ENCODE results near the gene KRT75.
"Not testable (repeated sequence)": the region's sequence is repeated elsewhere in the genome, so short reads cannot be mapped to it uniquely, and the experiment has no call there.

KRT75 gene

DNA sequence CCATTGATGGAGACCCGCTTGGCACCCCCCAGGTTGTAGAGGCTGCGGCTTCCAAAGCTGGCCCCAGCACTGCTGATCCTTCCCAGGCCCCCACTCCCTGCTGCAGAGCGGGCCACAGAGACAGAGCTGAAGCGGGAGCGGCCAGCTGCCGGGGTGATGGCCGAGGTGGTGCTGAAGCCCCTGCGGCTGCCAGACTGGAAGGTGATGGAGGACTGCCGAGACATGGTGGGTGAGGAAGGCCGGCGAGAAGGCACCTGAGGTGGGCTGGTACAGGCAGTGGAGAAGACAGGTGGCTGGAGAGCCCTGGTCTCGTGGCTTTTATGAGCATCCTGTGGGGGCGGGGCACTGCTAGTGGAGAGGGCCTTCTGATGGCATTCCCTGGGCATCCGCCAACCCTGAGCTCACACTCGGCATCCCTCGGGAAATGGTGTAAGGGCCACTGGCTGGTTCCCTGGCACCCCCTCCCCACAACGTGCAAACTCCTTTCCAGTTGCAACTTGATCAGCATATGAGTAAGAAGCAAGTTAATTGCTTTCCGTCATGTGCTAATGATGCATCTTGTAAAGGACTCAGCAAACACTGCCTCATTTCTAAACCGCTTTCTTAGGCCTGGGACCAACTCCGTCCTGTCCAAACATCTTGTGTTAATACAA lies at the start of gene KRT75:
Gene KRT75, minus strand, starts transcription at position 291 of the 653 bp plus-strand sequence. Its CDS starts 67 bp downstream, at position 224.
- no peak for DNase-seq

DNA sequence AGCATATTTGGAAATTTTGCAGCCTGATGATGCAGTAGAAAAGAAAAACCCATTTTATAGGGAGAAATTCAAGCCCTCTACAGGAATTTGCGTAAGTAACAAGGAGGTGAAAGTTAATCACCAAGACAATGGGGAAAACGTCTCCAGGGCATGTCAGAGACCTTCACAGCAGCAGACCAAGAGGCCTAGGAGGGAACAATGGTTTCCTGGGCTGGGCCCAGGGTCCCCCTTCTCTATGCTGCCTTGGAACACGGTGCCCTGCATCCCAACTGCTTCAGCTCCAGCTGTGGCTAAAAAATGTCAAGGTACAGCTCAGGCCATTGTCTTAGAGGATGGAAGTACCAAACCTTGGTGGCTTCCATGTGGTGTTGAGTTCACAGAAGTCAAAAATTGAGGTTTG lies 45.9 kb upstream of the KRT75 start:
- no peak for DNase-seq

DNA sequence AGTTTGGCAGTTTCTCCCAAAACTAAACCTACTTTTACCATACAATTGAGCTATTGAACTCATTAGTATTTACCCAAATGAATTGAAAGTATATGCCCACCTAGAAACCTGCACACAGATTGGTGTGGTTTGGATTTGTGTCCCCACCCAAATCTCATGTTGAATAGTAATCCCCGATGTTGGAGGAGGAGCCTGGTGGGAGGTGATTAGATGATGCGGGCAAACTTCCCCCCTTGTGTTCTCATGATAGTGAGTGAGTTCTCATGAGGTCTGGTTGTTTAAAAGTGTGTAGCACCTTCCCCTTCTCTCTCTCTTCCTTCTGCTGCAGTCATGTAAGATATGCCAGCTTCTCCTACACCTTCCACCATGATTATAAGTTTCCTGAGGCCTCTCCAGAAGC lies 43.5 kb upstream of the KRT75 start:
- no peak for DNase-seq

DNA sequence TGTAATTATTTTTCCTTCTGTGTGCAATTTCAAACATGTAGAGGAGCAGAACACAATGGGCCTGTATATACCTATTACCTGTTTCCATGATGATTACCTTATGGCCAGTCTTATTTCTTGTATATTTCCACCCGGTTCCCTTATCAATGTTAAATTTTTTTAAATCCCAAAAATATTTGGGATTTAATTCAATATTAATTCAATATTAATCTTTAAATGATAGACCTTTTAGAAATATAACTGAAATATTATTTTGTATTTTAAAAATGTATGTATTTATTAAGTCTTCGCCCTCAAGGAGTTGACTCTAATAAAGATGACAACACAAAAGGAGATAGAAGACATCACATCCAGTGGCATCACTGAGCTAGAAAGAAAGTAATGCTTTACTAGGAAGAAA lies 40.0 kb upstream of the KRT75 start:
- no peak for DNase-seq

DNA sequence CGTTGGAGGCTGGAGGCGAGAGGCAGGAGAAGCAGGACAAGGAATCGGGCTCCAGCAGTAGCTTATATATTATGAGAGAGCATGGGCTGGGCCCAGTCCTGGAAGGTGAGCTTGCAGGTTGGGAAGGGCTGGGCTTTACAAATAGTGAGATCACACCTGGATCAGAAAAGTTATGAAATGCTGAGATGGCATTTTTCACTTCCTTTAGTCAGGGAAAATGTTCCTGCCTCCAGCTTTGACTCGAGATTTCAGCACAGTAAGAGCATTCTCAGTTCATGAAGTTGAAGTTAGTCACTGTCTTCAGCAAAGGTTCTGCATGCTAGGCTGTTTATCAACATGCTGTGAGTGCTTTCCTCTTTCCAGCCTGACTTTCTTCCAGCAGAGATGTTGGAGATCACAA lies 39.6 kb upstream of the KRT75 start, which contains the start of gene KRT6C:
Gene KRT6C, minus strand, starts transcription at position 38 of the 400 bp plus-strand sequence. CDS start 68 bp downstream, outside the sequence.
- DNase-seq: no peak

DNA sequence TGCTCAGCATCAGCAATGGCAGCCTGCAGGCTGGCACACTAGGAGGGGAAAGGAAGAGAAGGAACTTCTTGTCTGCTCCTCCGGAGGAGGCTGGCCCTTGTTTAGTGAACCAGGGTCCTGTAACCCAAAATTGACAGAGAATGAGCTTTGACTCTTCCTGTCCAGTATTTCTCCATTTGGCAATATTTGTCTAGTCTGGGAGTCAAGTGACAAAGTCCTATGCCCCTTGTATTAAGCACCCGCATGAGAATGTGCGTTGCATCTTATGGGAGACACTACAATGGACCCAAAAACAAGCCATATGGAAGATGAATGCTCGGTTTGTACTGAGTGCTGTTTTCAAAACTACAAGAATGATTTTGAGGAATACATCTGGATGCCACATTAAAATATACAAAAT lies 35.7 kb upstream of the KRT75 start:
- no peak for DNase-seq

DNA sequence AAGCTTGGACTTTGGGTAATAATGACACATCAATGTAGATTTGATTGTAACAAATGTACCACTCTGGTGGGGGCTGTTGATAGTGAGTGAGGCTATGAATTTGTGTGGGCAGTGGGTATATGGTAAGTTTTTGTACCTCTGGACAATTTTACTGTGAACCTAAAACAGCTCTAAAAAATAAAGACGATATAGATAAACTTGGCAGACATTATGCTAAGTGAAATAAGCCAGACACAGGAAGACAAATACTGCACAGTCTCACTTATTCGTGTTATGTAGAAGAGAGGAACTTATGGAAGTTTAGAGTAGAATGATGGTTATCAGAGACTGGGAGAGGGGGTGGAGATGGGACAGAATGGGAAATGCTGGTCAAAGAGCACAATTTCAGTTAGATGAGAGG lies 30.7 kb upstream of the KRT75 start:
- no peak for DNase-seq

DNA sequence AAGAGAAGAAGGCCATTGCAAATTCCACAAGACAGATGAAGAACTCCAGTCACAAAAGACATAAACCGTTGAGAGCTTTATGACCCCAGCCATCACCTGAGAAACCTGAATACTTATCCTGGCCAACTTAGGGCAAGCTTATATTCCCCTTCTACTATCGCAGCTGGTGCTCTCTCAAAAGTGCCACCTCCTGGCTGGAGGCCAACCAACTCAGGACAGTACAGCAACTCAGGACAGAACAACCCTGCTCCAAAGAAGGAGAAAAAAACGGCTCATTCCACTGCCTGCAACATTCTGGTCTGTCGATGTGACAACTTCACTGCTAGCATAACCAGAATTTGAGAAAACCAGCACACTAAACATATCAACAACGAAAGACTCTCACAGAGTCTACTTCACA lies 27.5 kb upstream of the KRT75 start:
- DNase-seq: no peak

DNA sequence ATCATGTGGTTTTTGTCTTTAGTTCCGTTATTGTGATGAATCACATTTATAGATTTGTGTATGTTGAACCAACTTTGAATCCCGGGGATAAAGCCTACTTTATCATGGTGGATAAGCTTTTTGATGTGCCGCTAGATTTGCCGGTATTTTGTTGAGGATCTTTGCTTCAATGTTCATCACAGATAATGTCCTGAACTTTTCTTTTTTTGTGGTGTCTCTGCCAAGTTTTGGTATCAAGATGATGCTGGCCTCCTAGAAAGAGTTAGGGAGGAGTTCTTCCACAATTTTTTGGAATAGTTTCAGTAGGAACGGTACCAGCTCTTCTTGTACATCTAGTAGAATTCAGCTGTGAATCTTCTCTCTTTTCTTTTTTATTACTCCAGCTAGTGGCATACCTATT lies 24.7 kb upstream of the KRT75 start:
- DNase-seq: no peak

DNA sequence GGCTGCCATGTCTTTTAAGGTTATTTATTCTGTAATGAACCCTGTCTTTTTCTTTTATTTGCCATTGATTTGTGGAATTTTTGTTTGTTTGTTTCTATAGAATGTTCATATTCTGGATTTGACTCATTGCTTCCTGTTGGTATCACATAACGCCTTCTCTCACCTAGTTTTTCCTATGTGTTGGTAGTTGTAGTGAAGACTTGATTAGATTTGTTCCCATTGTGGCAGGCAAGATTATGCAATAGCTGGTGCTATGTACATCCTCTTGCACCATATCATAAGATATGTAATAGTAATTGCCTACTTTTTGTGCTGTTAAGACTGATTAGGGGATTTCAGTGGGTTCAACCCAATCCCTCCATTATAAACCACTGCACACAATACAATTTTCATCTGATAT lies 21.6 kb upstream of the KRT75 start:
- no peak for DNase-seq

DNA sequence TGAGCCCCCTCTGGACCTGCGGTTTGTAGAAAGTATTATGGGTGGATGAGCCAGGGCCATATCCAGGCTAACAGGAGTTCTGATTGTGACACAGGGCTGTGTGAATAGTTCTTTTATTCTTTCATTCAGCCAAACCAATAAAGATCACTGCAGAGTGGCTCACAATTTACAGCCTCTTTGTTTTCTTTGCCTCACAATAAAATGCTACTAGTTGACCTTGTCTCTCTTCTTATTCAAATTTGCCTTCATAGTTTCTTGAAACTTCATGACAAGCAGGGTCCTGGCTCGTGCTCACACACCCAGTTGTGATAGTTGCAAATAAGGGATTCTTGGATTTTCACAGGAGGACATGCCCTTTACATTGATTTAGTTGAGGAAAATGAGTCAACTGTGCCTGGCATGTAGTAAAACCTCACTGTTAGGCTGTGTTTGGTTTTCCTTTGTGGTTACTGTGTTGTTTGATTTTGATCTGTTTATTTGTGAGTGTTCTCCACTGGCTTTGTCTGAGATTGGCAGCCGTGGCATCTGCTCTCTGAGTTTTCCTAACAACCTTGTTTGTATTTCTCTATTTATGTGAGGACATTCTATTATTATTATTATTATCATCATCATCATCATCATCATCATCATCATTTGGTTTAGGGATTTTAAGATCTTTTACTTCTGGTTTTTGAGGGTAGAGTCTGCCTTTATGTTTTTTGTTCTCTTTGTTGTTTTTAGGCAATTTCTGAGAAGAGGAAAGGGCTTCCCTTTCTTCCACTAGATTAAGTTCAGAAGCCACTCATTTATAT lies 20.4 kb upstream of the KRT75 start:
- no peak for DNase-seq

DNA sequence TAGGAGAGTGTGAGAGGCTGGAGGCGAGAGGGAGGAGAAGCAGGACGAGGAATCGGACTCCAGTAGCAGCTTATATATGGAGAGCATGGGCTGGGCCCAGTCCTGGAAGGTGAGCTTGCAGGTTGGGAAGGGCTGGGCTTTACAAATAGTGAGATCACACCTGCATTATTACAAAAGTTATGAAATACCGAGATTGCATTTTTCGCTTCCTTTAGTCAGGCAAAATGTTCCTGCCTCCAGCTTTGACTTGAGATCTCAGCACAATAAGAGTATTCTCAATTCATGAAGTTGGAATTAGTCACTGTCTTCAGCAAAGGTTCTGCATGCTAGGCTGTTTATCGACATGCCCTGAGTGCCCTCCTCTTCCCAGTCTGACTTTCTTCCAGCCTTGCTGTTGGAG lies 17.9 kb upstream of the KRT75 start, which contains the start of gene KRT6B:
Gene KRT6B, minus strand, starts transcription at position 46 of the 400 bp plus-strand sequence. CDS start 68 bp downstream, outside the sequence.
- DNase-seq: no peak

DNA sequence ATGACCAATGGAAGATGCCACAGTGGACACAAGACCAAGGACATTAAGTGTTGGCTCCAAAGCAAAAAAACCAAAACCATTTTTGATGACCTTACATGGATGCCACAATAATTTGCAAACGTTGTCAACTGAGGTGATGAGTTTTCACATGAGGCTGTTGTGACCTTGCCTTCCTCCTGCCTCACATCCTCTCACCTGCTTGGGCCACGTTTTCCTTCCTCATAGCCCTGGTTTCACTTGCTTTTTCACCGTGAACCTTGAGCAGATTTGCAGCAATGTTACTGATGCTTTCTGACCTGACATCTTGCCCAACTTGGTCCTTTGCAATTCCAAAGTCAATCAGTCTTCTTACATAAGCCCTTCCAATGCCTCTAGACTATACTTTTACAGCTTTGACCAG lies 14.1 kb upstream of the KRT75 start:
- no peak for DNase-seq

DNA sequence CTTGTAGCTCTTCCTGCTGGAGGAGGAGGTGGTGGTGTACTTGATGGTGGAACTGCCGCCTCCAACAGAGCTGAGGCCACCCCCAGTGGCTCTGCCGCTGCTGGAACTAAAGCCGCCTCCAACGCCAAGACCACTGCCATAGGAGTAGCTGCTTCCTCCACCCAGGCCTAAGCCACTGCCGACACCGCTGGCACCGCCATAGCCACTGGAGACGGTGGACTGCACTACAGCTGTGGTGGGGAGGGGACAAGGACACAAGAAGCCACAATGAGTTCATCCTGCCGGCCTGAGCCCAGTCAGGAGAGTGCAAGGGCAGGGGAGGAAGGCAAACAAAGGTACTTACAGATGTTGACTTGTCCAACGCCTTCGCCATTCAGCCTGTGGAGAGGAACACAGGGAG lies 13.0 kb upstream of the KRT75 start:
- DNase-seq: not testable (repeated sequence)

DNA sequence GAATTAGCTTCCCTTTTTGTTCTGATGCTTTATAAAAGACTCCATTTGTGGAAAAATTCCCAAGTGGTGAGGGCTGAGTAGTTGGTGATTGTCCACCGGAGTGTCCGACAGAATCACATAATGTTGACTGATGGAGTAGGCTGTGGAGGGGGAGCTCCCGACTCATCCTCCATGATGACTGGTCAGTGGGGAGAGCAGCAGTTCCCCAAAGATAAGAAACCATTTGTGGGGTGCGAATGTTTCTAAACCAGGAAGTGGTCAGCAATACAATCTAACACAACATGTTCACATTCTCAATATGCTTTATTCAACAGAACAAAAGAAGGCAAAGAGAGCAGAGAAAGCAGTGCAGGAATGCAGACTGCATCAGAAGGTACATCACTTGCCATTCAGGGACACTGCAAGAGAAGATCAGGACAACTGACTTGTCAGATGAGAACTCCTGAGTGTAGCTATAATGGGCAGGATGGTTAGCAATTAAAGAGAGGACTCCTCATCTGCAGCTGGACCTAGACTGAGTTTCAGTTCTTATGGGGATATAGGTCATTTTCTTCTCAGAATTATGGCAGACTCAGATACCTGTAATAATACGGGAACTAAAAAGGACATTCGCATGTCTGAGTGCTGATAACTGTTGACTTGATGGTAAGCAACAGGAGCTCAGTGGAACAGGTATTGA lies 12.3 kb upstream of the KRT75 start:
- DNase-seq: no peak

DNA sequence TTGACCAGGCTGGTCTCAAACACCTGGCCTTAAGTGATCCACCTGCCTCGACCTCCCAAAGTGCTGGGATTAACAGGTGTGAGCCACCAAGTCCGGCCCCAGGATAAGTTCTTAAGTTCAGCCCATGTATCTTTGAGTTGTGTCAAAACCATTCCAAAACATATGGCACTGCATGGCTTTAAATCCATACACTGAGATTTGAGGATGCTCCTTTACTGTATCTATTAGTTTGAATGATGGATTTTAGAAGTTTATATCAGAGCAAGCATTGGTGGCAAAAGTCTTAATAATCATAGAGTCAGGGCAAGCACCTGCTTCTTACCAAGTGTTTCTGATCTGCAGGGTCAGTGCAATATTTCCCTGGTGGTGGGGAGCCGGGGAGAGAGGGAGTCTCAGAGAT lies 11.7 kb upstream of the KRT75 start:
- DNase-seq: no peak

DNA sequence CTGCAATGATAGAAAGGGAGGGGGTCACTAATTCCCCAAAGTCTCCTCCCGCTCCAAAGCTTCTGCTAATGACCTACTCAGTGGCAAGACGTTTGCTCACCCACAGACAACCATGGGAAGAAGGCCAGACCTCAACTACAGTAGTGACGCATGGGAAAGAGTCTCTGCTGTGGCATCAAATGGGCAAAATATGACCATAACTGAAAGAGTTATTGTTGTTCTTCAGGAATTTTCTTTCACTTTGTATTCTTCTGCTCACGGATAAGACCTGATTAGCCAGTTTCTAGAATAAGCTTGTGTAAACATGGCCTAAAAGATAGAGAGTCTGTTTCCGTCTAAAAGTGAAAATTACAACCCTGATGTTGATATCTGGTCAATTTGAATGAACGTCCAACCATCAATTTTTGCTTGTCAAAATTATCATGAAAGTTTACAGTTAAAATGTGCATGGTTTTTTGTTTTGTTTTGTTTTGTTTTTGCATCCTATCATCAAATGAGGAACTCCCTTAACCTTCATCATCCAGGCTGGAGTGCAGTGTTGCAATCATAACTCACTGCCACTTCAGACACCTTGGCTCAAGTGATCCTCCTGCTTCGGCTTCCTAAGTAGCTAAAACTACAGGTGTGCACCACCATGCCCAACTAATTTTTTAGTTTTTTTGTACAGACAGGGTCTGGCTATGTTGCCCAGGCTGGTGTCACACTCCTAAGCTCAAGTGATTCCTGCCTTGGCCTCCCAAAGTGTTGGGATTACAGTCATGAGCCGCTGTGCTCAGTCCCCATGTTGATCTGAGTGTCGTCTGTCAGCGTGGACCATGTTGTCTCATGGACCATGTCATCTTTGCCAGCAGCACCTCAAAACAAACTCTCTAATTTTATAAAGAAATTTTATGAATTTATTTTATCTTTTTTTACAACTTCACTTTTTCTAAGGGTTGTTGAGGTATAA lies 10.8 kb upstream of the KRT75 start:
- no peak for DNase-seq

DNA sequence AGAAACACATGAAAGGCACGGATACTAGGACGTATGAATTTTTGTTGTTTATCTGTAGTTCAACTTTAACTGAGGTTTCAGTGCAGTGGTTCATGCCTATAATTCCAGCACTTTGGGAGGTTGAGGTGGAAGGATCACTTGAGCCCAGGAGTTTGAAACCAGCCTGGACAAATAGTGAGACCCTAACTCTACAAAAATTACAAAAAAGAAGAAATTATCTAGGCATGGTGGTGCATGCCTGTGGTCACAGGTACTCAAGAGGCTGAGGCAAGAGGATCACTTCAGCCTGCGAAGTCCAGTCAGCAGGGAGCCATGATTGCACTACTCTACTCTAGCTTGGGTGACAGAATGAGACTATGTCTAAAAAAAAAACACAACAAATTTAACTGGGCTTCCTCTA lies 9.8 kb upstream of the KRT75 start:
- DNase-seq: no peak

DNA sequence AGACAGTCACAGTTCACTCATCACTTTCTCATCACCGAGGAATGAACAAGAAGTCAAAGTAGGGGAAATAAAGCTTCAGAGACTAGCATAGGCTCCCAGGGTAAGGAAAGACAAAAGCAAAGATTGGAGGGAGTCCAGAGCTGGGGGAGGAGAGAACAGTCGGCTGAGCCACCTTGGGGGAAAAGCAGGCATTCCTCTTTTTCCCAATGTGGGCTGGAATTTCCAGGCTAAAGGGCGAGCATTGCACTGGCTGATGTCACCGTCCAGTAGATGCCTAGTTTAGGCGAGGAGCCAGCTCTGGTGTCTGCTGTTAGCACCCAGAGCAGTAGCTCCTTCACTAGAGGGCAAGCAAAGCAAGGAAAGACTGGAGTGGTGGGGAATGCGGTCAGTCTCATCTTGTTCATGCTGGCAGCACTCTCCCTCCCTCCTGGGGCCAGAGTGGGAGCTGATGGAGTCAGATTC lies 8.5 kb upstream of the KRT75 start:
- no peak for DNase-seq

DNA sequence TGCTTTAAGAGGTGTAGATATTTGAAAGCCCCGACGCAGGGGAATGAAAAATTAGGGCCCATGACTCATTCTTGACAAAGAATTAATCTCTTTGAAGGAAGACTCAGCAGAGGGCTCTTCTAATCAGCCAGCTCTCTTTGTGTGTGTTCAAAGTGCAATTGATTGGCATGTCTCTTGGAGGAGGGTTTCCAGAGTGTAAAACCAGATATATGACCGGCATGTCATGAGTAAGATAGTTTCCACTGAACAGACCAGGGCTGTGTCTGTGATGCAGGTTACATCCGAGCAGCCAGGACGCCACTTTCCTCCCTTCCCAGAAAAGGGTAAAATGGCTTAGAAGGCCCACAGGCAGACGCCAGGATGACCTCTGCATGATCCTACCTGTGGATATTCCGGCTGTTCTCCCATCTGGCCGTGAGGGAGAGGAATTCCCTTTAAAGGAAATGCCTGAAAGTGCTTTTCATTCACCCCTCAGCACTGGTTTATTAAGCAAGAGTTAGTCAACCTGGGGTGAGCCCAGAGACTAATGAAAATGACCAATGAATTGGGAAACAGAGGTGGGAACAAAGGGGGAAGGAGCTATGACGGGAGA lies 7.2 kb upstream of the KRT75 start:
- DNase-seq: no peak

DNA sequence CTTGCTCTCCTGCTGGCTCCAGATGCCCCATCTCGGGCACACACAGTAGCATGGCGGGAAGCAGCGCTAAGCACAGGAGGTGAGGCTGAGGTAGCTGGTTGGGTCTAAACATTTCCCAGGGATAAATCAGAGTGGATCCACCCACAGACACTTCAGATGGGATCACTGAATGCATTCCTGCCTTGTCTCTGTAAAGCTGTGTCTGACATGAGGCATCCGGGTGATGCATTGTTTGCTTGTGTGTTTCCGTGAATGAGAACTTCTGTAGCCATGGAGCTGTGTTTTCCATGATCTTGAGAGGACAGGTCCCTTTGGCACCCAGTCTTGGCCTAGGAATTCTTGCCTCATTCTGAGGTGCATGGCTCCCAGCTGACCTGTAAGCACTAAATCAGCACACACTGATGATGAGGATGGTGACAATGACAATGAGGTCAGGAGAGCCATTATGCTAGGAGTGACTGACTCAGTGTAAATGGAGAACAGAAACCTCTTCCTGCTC lies 6.7 kb upstream of the KRT75 start:
- no peak for DNase-seq

DNA sequence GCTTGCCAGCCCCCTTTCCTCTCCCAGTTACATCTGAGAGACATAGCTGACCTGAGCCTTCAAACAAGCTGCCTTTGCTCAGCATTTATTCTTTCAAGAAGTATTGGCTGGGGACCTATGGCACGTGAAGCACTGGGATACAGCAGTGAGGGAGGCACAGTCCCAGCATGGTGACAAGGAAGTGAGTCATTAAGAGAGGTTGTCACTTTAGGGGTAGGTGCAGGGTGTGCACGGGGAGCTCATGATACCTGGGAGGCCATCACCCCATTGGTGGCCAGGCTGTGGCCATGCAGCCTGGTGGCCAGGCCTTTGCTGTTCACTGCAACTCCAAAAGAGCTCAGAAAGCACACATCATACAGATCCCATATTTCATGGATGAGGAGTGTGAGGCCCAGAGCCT lies 5.7 kb upstream of the KRT75 start:
- DNase-seq: no peak

Measured in COR-L47 (cell line).